Islet precursor cell (in vitro differentiated cells): ENCODE results near the gene HYLS1.
"Not testable (repeated sequence)": the region's sequence is repeated elsewhere in the genome, so short reads cannot be mapped to it uniquely, and the experiment has no call there.

Experiments used
- DNase-seq: peaks from one replicate; pipeline ENCODE4 v3.0.0-alpha.2; 2018

HYLS1 gene

GRCh38 chr11:125903711-125904659, 16.5 kb downstream of the HYLS1 start, which contains the start of gene DDX25:
TSS of gene DDX25 (plus strand) at chr11:125904508. CDS start at chr11:125904518, 10 bp downstream.
- peak; percentile 69 for DNase-seq

- no peak for DNase-seq
Observed at GRCh38 chr11:125904678-125905077, 17.2 kb downstream of the HYLS1 start.

DNA sequence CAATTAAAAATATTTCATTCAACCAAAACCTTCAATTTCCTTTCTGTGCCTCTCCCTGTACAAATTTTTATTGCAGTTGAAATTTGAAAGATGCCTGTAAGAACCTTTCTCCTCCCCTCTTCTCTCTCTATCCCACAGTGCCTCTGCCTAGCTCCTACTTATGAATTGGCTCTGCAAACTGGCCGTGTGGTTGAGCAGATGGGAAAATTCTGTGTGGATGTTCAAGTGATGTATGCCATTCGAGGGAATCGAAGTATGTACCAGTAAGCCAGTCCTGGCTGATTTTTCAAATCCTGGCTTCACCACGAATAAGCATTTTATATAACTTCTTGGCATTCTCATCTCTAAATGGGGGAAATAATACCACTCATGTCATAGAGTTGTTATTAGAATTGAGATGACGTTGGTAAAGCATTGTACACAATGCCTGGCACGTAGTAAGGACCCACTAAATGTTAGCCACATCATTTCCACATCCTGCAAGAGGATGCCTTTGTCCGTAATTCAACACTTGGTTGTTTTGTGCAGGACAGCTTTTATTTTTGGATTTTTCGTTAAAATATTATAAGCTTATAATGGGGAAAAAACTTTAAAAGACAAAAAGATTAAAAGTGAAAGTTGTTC, 22.9 kb downstream of the HYLS1 start:
- DNase-seq: no peak

DNA sequence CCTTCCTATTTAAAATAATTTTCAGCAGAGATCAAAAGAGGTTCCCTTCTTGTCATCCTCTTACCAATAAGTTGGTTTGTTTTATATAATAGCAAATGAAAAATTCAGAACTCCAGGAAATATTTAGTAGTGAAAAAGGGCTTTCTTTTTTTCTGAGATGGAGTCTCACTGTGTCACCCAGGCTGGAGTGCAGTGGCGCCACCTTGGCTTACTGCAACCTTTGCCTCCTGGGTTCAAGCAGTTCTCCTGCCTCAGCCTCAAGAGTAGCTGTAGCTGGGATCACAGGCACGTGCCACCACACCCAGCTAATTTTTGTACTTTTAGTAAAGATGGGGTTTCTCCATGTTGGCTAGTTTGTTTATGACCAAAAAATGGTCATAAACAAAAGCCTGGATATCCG, 27.1 kb downstream of the HYLS1 start:
- not testable (repeated sequence) for DNase-seq

DNA sequence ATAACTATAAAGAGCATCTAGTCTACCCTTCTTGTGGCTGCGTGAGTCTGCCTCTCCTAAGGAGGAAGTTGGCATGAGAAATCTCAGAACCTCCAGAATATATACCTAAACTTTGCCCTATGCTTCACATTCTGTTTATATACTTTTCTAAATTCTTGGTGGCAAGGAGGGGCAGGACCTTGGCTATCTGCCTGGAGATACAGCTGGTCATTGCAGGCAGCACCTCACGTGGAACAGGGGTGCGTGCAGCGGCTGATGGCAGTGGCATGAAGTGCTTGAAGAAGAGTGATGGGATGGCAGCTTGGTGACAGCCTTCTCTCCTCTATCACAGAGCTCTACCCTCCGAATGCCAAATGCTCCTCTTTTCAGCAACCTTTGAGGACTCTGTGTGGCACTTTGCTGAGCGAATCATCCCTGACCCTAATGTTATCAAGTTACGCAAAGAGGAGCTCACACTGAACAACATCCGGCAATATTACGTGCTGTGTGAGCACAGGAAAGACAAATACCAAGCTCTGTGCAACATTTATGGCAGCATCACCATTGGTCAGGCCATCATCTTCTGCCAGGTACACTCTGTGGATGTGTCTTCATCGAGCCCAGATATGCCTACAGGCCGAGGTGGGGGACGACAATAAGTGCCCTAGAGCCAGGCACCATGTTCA, 29.3 kb downstream of the HYLS1 start:
- DNase-seq: no peak

DNA sequence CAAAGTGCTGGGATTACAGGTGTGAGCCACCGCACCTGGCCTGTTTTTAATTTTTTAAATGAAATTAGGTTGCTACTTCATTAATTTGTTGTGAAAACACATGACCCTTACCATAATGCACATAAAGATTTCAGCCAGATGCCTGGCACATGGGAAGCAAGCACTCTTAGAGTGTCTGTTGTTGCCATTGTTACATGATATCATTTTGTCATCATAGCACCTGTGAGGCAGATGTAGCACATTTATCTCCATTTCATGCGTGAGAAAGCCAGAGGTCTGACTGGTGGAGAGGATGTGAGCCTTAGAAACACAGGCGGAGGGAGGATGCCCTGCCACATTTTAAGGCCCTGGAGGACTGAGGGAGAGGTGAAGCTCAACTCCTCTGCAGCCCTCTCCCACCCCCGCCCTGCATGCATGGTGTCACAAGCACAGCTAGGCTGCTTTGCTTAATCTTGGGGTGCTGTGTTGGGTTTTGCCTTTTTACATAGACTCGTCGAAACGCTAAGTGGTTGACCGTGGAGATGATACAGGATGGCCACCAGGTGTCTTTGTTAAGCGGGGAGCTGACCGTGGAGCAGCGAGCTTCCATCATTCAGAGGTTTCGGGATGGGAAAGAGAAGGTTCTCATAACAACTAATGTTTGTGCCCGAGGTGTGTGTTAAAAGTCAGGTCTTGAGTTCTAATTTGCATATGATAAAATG, 30.8 kb downstream of the HYLS1 start:
- DNase-seq: no peak

- no peak for DNase-seq
Observed at GRCh38 chr11:125921042-125921441, 33.6 kb downstream of the HYLS1 start.

DNA sequence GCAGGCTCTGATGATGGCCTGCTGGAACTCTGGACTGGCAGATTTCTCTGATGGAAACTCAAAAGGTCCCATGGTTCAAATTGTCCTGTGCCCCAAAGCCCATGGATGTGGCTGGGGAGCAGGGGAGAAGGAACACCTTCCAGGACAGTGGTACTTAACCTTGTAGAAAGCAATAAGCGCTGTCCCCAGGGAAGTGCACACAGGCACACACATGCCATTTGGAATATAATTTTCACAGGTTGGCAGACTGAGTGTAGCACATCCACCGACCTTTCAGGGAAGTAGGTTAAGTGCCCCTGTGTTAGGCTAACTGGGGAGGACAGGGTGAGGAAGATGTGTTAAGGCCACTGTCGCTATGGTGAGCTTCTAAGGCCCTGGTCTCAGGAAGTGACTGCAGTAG, 34.7 kb downstream of the HYLS1 start:
- DNase-seq: no peak

GRCh38 chr11:125923012-125923579, 35.6 kb downstream of the HYLS1 start:
- peak; percentile 78 for DNase-seq

GRCh38 chr11:125923633-125924032, 36.2 kb downstream of the HYLS1 start:
- DNase-seq: no peak

- no peak for DNase-seq
Observed at GRCh38 chr11:125924384-125925007, 37.0 kb downstream of the HYLS1 start.

DNA sequence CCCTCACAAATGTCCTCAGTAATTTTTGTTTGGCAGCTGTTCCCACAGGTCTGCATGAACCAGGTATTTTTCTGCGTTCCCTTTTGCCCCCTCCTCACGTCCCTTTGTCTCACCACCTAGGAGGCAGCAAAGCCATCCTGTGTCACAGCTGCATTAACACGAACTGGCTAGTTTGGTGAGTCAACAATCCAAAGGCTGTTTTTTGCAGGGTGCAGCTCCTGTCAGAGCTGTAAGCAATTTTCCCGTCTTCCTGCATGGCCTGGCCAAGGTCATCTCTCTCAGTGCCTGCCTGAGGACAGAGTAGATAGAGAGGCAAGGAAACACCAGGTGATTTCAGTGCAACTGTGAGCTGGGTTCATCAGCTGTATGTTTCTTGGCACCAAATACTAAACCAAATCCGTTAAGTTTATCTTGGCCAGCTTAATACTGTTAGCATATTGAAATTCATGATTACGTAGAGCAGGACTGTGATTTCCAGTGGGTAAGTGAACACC, 37.8 kb downstream of the HYLS1 start:
- DNase-seq: peak; percentile 80

GRCh38 chr11:125925804-125926203, 38.3 kb downstream of the HYLS1 start:
- DNase-seq: no peak

GRCh38 chr11:125926682-125927081, 39.2 kb downstream of the HYLS1 start:
- no peak for DNase-seq

DNA sequence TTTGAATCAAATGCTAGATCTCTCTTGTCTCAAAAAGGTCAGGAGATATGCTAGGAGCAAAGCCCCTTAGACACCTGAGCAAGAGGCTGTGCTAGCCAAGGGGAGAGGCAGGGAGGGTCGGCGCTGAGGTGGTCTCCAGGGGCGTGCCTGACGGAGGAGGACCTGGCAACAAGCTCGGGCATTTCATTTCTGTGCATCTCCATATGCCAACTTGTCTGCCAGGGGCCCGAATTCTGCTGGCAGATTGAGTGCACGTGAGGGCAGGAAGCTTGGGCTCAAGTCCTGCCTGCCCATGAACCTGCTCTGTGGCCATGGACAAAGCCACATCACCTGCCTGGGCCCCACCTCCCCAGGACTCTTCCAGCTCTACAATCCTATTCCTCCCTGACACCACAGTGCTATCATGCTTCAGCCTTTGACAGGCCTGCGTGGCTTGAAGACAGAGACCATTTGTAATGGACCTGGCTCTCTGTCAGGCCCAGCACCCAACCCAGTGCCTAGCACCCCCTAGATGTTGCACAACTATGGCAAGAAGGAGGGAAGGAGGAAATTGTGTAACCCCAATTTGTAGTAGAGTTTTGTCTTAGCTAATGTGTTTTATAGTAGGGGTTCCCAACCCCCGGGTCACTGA, 42.1 kb downstream of the HYLS1 start:
- no peak for DNase-seq

GRCh38 chr11:125930076-125930450, 42.6 kb downstream of the HYLS1 start:
- no peak for DNase-seq

DNA sequence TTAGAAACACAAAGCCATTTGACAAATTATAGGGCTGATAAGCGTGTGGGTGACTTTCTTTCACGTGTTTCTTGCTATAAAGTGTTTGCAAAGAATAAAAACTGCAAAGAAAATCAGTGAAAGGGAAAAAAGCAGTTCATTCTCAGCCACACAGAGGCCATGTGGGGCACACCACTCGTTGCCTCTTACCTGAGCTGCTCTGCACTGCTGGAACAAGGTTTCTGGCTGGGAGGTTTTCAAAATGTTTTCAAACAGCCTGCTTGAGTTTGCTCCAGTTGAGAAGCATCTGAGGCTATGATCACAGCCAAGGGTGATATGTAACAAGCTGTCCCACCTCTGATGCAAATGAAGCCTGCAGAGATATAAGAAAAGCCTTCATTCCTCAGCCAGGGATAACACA, 43.6 kb downstream of the HYLS1 start:
- no peak for DNase-seq

GRCh38 chr11:125931668-125932067, 44.2 kb downstream of the HYLS1 start:
- DNase-seq: no peak

DNA sequence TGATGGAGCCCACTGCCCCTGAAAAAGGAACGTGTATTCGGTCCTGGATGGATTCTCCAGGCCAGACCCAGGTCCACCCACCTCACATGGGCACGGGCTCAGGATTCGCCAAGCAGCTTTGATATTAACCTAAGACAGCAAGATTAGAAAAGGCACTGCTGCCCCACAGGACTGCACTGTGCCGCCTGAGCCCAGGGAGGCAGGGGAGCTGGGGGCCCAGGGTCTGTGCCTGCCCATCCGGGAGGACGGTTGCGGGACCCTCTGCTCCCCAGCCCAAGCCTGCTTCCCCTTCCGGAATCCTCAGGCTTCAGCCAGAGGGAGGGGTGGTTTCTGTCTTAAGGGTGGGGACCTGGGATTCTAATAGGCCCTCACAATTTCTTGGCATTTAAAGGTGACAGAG, 44.8 kb downstream of the HYLS1 start:
- DNase-seq: no peak

DNA sequence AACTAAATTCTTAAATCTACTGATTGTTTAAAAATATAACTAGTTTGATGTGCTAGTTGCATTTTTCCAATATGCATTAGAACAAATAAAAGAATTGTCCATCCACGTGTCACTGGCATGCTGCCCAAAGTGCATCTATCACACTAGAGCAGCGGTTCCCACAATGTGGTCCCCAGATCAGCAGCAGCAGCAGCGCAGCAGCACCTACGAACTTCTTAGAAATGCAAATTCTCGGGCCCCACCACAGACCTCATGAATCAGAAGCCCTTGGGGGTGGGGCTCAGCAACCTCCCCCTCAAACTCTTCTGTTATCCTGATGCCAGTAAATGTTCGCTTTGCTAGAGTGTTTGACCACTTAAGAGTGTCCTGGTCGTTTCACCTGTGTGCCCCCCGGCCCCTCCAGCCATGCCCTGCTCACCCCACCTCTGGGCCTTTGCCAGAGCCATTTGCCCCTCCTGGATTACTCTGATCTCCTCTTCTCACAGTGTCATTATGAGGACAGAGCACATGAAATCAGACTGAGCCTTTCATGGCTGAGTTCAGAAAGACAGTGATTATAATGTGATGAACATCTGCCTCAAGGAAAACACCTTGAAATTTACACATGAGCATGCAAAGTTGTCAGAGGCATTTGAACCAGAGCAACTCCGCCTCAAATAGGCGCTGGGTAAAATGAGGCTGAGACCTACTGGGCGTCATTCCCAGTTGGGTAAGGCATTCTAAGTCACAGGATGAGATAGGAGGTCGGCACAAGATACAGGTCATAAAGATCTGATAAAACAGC, 45.8 kb downstream of the HYLS1 start:
- no peak for DNase-seq

DNA sequence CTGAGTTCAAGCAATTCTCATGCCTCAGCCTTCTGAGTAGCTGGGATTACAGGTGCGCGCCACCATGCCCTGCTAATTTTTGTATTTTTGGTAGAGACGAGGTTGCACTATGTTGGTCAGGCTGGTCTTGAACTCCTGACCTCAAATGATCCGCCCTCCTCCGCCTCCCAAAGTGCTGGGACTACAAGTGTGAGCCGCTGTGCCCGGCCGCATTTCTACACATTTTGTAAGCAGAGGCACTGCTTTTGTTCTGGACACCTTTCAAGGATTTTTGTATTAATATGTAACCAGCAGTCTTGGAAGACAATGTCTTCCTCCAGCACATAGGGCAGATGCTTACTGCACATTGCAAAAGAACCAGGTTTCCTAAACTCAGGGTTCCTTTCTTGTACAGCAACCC, 47.0 kb downstream of the HYLS1 start:
- DNase-seq: no peak
